ENCODE data around the gene TAF7.

DNA sequence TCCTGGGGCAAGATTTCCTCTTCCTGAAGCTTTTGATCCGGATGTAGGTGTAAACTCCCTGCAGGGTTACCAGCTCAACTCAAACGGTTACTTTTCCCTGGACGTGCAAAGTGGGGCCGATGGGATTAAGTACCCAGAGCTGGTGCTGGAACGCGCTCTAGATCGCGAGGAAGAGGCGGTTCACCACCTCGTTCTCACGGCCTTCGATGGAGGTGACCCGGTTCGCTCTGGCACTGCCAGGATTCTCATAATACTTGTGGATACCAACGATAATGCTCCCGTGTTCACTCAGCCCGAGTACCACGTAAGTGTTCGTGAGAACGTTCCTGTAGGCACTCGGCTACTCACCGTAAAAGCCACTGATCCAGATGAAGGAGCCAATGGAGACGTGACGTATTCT lies 35.1 kb upstream of the TAF7 start:
- TF ChIP-seq CTCF (IDR thresholded peaks at IDR 0.05 in 2 of 3, conservative IDR thresholded peaks at IDR 0.05 in 1 of 3; ENCODE audit: control insufficient read depth in 2 of 3, extremely low read depth in 1 of 3, insufficient read depth in 1 of 3, low read depth in 3 of 3, low read length in 3 of 3) = no peak
- TF ChIP-seq RELA (IDR thresholded peaks at IDR 0.05; ENCODE audit: borderline replicate concordance, partially characterized antibody) = no peak
- no peak for TF ChIP-seq SP1 (IDR thresholded peaks at IDR 0.05; ENCODE audit: low read depth, low read length)
- TF ChIP-seq CHD2 (IDR thresholded peaks at IDR 0.05; ENCODE audit: borderline replicate concordance, low read depth, low read length) = no peak
- TF ChIP-seq CEBPB (IDR thresholded peaks at IDR 0.05; ENCODE audit: borderline replicate concordance in 1 of 2, low read depth in 2 of 2, low read length in 2 of 2) = no peak
- no peak for TF ChIP-seq EP300 (IDR thresholded peaks at IDR 0.05; ENCODE audit: borderline replicate concordance in 1 of 2, control insufficient read depth in 1 of 2, low read depth in 2 of 2, low read length in 2 of 2)
